ENCODE measurements around the gene CEP170B.

The CEP170B gene

GRCh38 chr14:104875811-104876210 lies 10.7 kb downstream of the CEP170B start:
- no peak overlapping the region for H3K4me3 Mint-ChIP-seq
- no peaks in the 10 kb centered on the region for H3K9me3 Mint-ChIP-seq
- no peaks in the 10 kb centered on the region for H3K36me3 Mint-ChIP-seq (ENCODE audit: low read depth)
- H3K27me3 Mint-ChIP-seq (ENCODE audit: low read depth, poor library complexity): peaks cover 18% of the 10 kb centered on the region
- DNase-seq: no peak
- no peak for TF ChIP-seq CTCF (IDR thresholded peaks at IDR 0.05)
- H3K27ac Mint-ChIP-seq: no peak overlapping the region
- peaks cover 30% of the 10 kb centered on the region for H3K4me1 Mint-ChIP-seq

- H3K4me1 Mint-ChIP-seq: peaks cover 30% of the 10 kb centered on the region
- peak; percentile 49 for DNase-seq
- H3K27me3 Mint-ChIP-seq (ENCODE audit: low read depth, poor library complexity): peaks cover 18% of the 10 kb centered on the region
- no peaks in the 10 kb centered on the region for H3K36me3 Mint-ChIP-seq (ENCODE audit: low read depth)
- H3K4me3 Mint-ChIP-seq: no peak overlapping the region
- no peak for TF ChIP-seq CTCF (IDR thresholded peaks at IDR 0.05)
- no peaks in the 10 kb centered on the region for H3K9me3 Mint-ChIP-seq
- no peak overlapping the region for H3K27ac Mint-ChIP-seq
Observed at GRCh38 chr14:104876251-104876699, 11.2 kb downstream of the CEP170B start.

DNA sequence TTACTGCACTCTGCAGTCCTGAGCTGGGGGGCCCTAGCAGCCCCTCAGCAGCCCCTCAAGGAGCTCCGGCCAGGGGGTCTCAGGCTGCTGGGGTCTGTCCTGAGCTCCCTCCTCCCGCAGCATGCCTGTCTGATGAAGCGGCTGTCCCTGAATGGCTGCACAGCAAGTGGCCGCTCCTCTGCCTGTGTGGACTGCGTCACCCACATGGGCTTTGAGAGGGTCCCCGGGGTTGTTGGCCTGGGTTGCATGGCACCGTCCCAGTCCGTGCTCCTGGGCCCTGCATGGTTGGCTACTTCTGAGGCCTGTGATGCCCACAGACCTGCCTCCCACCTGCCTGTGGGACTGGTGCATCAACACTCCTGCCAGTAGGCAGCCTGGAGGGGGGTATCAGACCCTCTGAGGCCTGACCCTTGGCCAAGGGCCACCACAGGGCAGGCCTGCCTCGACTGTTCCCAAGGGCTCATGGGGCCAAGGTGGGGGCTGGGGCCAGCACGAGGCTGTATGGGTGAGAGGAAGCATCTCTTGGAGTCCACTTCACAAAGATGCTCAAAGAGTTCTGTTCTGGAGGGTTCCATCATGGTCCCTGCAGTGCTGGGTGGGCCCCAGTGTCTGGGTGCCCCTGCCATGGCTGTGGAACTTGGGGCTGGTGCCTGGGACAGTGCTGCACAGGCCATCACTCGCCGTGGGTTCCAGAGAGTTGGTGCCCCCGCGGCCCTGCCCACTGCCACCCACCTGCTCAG lies 12.2 kb downstream of the CEP170B start:
- H3K4me1 Mint-ChIP-seq: peaks cover 26% of the 10 kb centered on the region
- peaks cover 13% of the 10 kb centered on the region for H3K27me3 Mint-ChIP-seq (ENCODE audit: low read depth, poor library complexity)
- no peaks in the 10 kb centered on the region for H3K9me3 Mint-ChIP-seq
- no peak for TF ChIP-seq CTCF (IDR thresholded peaks at IDR 0.05)
- H3K36me3 Mint-ChIP-seq (ENCODE audit: low read depth): no peaks in the 10 kb centered on the region
- H3K27ac Mint-ChIP-seq: no peak overlapping the region
- peak; percentile 0 for DNase-seq
- no peak overlapping the region for H3K4me3 Mint-ChIP-seq

- no peaks in the 10 kb centered on the region for H3K9me3 Mint-ChIP-seq
- H3K4me3 Mint-ChIP-seq: no peak overlapping the region
- TF ChIP-seq CTCF (IDR thresholded peaks at IDR 0.05): no peak
- H3K36me3 Mint-ChIP-seq (ENCODE audit: low read depth): no peaks in the 10 kb centered on the region
- H3K27ac Mint-ChIP-seq: no peak overlapping the region
- H3K27me3 Mint-ChIP-seq (ENCODE audit: low read depth, poor library complexity): peaks cover 9% of the 10 kb centered on the region
- DNase-seq: peak; percentile 0
- peaks cover 18% of the 10 kb centered on the region for H3K4me1 Mint-ChIP-seq
Observed at GRCh38 chr14:104877806-104878550, 12.9 kb downstream of the CEP170B start.

DNA sequence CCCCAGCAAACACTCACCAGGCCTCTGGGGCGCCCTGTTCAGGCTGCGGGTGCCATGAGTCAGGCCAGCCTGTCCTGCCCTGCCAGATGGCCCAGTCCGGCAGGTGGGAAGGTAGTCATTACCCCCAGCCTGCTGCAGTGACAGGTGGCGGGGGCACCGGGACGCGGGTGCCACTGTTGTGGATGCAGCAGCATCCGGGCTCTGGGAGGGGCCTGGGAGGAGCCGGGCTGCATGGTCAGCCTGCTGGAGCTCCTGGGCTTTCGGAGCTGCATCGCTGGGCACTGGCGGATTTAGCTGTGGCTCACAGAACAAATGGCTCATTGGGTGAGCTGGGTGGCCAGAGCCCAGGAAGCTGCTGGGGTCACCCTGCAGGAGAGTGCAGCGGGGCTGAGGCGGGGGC lies 13.5 kb downstream of the CEP170B start:
- TF ChIP-seq CTCF (IDR thresholded peaks at IDR 0.05): no peak
- H3K27ac Mint-ChIP-seq: no peak overlapping the region
- no peaks in the 10 kb centered on the region for H3K36me3 Mint-ChIP-seq (ENCODE audit: low read depth)
- H3K9me3 Mint-ChIP-seq: no peaks in the 10 kb centered on the region
- no peak overlapping the region for H3K4me3 Mint-ChIP-seq
- H3K4me1 Mint-ChIP-seq: peaks cover 13% of the 10 kb centered on the region
- DNase-seq: peak; percentile 23
- H3K27me3 Mint-ChIP-seq (ENCODE audit: low read depth, poor library complexity): peaks cover 9% of the 10 kb centered on the region

All from nephron progenitor cell (in vitro differentiated cells).